GM18520 (cell line): ENCODE results near the gene PDGFRB.

Source experiments
- ATAC-seq: cut with Tn5 transposase; IDR thresholded peaks from one replicate; pipeline ENCODE4 v1.9.1; 2021; ENCODE audit not compliant: unreplicated experiment

PDGFRB gene

DNA sequence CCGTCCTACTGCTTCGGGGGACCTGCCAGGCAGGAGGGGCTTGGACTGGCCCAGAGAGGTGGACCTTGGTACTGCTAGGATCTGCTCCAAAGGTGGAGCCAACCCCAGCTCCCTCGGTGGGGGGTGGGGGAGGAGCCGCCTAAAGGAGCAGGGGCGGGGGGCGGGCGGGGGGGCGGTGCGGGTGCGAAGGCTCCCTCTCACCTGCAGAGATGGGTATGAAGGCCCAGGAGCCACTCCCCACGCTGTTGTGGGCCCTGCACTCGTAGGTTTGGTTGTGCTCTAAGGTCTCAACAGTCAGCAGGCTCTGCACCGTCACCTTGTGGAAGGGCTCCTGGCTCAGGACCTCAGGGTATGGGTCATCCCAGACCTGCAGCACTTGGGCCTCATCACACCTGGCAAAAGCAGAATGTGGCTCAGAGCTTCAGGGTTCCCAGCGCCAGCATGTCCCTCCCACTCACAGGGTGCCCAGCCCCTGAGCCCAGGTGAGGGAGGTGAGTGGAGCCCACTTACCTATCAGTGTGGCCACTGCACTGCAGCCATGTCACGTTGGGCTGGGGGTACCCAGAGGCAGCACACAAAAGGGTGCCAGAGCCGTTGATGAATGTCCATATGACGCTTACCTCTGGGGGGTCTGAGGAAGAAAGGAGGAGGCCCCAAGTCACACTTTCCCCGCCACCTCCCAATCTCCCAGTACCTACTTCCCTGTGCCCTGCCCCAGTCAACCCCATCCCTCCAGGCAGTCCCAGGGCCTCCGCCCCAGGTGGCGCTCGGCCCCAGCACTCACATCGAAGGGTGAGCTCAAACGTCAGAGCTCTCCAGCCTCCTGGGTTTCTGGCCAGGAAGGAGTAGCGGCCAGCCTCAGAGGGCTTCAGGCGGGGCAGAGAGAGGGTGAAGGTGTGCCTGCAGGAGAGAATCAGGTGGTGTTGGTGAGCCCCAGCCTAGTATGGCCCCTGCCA is 85.7 kb downstream of the PDGFRB start:
- no peak for ATAC-seq

DNA sequence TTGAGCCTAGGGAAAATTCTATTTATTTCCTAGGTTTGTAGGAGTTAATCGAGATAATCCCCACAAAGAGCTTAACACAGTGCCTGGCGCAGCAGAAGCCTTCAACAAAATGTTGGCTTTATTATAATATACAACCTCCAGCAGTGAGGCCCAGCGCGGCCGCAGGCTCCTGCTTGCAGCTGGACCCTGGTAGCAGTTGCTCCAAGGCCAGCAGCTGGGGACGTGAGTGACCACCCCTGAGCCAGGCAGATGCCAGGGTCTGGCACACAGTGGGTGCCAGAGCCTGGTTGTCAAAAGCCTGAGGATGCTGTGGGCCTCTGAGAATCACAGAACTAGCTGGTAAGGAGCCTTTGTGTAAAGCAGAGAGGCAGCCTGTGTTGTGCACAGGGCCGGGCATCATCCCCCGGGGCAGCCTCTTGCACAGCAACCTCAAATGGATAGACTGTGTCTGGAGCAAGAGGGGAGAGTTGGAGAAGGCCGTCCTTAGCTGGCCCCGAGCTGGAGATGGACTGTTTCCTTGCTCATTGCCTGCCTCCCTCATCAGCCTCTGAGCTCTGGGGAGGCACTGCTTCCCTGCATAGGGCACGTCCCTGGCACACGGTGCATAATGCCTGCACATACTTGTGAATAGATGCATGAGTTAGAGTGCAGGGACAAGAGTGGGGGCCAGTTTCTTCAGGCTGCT is 86.5 kb downstream of the PDGFRB start:
- ATAC-seq = no peak

DNA sequence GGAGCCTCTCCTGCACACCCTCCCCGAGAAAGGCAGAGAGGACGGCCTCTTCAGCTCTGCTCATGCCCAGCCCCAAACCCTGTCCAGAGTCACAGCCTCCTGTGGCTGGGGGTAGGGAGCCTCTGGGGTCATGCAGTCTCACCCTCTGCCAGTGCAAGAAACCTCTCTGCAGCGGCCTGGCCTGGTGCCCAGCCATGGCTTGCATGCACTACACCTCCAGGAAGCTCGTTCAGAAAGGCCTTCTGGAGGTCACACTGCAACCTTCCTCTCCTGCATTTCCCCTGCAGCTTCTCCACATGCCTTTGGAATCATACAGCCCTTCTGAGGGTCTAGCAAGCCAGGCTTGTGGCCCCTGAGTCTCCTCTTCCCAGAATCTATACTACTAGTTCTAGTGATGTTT is 87.2 kb downstream of the PDGFRB start:
- no peak for ATAC-seq

DNA sequence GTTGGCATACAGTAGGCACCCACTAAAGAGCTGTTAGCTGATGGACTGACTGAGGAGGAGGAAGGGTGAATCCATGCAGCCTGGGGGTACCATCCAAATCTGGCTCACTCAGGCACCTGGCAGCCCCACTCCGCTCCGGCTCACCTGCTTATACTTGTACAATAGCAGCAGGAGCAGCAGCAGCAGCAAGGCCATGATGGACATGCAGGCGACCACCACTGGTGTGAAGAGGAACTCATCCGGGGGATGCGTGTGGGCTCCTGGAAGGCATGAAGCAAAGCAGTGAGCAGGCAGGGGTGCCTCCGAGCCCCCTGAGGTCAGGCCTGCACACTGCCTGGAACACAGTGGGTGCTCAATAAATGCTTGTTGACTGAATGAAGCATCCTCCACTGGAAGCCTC is 87.6 kb downstream of the PDGFRB start:
- ATAC-seq = no peak

DNA sequence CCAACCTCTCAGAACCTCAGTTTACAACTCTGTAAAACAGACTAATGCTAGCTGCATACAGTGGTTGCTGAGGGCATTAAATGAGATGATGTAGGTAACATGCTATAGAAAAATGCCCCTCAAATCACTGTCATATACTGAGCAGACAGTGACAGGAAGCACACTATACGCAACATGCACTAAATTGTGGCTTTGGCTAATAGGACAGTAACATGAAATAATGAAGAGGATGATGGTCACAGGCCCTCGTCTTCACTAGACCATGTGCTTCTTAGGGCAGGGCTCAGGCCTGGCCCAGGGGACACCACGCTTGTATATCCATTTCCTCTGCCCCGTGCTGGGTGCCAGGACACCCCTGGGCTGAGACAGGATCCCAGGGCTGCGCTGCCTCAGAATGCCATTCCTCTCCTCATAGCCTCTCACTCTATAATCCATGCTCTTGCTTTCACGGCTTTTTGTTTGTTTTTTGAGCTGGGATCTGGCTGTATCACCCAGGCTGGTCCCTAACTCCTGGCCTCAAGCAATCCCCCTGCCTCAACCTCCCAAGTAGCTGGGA is 88.2 kb downstream of the PDGFRB start:
- ATAC-seq = no peak

DNA sequence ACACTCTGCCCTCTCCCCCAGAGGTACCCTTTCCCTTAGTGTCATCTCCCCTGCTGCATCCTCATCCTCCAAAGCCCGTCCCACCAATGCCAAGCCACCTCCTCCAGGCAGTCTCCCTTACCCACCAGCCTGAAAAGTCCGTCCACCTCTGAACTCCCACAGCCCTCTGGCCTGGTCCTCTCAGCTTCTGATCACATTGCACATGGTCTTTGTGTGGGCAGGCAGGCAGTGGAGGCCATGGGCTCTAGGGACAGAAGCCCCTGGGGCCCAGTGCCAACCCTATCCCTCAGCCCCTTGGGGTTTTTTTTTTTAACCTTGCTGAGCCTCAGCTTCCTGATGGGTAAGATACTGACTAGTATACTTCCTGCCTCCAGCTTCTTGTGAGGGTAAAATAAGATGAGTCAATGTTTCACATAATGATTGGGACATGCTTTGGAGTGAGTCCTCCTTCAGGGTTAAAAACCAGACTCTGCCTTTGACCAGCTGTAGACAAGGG is 88.7 kb downstream of the PDGFRB start:
- ATAC-seq = no peak

DNA sequence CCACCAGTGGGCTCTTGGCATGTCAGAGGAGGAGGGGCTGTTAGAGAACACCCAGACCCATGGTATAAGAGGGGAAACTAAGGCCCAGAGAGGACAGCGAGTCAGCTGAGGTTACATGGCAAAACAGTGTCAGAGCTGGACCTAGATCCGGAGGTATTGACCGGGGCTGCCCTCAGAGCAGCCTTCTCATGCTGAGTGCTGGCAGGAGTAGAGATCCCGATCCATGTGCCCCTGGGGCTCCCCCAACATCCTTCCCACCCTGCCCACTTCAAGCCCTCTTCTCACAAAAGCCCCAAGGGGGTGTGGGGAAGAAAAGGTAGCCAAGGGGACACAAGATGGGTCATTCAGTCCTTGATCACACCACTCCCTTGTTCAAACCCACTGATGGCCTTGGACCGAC is 89.2 kb downstream of the PDGFRB start:
- no peak for ATAC-seq

DNA sequence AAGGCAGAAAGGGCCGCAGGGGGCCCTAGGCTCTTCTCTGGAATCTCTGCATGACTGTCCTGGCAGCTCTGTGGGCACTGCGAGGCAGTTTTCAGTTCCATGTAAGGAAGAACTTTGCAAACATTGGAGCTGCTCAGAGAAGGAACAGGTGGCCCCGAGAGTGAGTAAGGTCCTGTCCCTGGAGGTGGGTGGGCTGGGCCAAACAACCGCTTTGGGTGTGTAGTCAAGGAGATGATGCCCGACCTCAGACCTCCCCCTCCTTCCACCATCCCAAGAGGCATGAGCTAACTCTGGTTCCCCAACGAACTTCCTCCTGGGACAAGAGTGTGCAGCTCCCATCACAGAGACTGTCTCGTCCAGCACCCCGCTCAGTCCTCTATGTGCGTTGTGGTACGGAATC is 89.8 kb downstream of the PDGFRB start:
- ATAC-seq = no peak

DNA sequence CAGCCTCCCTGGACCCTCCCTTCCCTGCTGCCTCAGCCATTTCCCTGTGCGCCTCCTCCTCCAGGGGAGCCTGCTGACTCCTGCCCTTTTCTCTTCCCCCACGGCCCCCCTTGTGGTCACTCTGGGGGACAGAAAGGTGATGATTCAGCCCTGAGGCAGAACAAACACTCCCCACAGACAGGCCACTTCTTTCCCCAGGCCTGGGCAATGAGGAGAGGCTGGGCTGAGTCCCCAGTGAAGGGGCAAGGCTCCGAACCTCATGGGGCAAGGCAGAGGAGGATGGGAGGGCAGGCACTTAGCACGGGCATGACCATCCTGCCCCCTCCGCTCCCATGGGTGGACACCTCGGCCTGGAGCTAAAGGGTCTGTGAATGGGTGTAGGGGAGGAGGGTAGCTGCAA is 90.3 kb downstream of the PDGFRB start:
- ATAC-seq = no peak

DNA sequence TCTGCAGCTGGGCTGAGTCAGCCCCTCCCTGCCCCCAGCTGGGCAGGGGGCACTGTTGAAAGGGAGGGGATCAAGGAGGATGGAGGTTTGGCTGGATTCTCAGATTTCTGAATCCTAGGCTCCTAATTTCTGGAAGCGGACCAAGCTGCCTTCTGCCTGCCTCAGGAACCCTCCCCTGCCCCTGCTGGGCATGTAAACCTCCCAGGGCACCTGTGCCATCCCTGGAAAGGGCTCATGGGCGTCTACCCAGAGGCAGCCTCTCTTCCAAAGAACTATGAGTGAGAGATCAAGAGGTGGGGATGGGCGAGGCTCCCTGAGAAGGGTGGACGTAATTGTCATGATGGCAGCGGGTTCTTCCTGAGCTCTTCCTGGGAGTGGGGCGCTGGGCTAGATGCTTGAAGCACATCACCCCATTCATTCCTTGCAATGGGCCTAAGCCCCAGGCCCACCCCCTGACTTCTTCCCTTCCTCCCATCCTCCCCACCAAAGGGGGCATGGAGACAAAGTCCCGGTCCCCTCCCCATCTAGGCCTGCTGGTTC is 90.9 kb downstream of the PDGFRB start:
- no peak for ATAC-seq
